Lung (tissue), 12 donors: Measurements from ENCODE around the gene RIPK4. TPM values are rescaled to one million over a fixed set of nuclear protein-coding genes. Genes with fewer than 3 reads are reported as not detected.

ENCODE experiments used
- ATAC-seq: fragments of 200-7000 bp; cut with Tn5 transposase; one replicate; pipeline ENCODE4 v1.9.1; 2020; ENCODE audit warnings: moderate number of reproducible peaks; ENCODE audit not compliant: insufficient read depth, low FRiP score
- DNase-seq, 3 donors: peaks; one replicate each; pipeline ENCODE4 v3.0.0-alpha.2; 2013 to 2017
- H3K27ac ChIP-seq, 2 donors: one replicate each; pipeline ENCODE4 v1.5.1; 2013; ENCODE audit warnings: mild to moderate bottlenecking in 2 of 2, moderate library complexity in 2 of 2, control low read depth in 1 of 2, inconsistent platforms in 1 of 2, low read depth in 1 of 2, low read length in 1 of 2
- H3K27me3 ChIP-seq, 3 donors: one replicate each; pipeline ENCODE4 v1.5.1; 2013; ENCODE audit warnings: low read length in 2 of 3; ENCODE audit not compliant: control insufficient read depth in 3 of 3, insufficient read depth in 3 of 3
- H3K36me3 ChIP-seq, 4 donors: one replicate each; pipeline ENCODE4 v1.5.1; 2013; ENCODE audit warnings: low read length in 4 of 4, mild to moderate bottlenecking in 1 of 4, moderate library complexity in 1 of 4; ENCODE audit not compliant: control insufficient read depth in 4 of 4, insufficient read depth in 4 of 4
- H3K4me1 ChIP-seq, 5 donors: one replicate each; pipeline ENCODE4 v1.5.1; 2013; ENCODE audit warnings: low read length in 5 of 5, mild to moderate bottlenecking in 2 of 5, moderate library complexity in 1 of 5; ENCODE audit not compliant: control insufficient read depth in 5 of 5, insufficient read depth in 5 of 5
- H3K4me3 ChIP-seq: one replicate; pipeline ENCODE4 v1.5.1; 2013; ENCODE audit warnings: mild to moderate bottlenecking, control low read depth, moderate library complexity
- H3K9ac ChIP-seq, 2 donors: one replicate each; pipeline ENCODE4 v1.5.1; 2013; ENCODE audit warnings: low read length in 2 of 2, control low read depth in 1 of 2; ENCODE audit not compliant: insufficient read depth in 1 of 2
- H3K9me3 ChIP-seq, 4 donors: one replicate each; pipeline ENCODE4 v1.5.1; 2013; ENCODE audit warnings: low read length in 3 of 4, mild to moderate bottlenecking in 1 of 4, moderate library complexity in 1 of 4; ENCODE audit not compliant: control insufficient read depth in 4 of 4, insufficient read depth in 3 of 4
- WGBS, 2 donors: extraction: QIAGEN DNeasy Blood & Tissue Kit; methylation state at CpG; one replicate each; pipeline ENCODE4 v1.1.7; 2013; 5-methylcytosine and 5-hydroxymethylcytosine counted together
- polyA plus RNA-seq, 2 donors: library from polyadenylated mRNA; stranded (reverse); fragments of 200-250 nt; gene quantifications; one replicate each; pipeline ENCODE4 v1.2.1, GENCODE V29; 2013
- total RNA-seq, 2 donors: library from RNA; depleted of rRNA in 1 of 2; stranded (reverse); fragments of >200 nt in 1 of 2; gene quantifications; one replicate each; pipeline ENCODE4 v1.2.1, GENCODE V29; 2014 to 2021
- TF ChIP-seq, protein P1 (sequence below): IDR thresholded peaks from 2 replicates; pipeline ENCODE4 v1.5.1; 2012; ENCODE audit warnings: mild to moderate bottlenecking; ENCODE audit errors: control extremely low read depth, extremely low read depth
- donor health status: control.
- donor health status: control.
- donor health status: Bipolar disorder and iron deficiency.
- donor health status: healthy.
- donor health status: DM: yes; HTN: yes; CAD: no.

RIPK4 gene
- total and polyA plus RNA-seq, 4 donors = 5.0 to 21.6 (median 9.1) TPM

DNA sequence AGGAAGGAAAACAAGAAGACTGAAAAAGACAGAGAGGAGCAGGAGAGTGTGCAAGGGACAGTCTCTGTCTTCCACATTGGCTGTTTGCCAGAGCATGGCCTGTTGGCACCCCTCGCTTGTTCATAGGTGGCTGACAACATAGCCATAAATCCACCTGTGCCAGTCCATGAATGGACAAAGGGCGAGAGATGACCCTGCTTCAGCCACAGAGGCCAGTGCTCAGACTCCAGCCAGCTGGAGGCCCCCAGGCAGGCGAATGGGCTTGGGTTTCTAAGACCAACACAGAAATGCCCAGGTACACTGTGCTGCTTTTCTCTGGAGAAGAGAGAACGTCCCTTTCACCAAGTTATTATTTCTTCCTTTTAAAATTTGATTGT is 60.6 kb downstream of the RIPK4 start:
- 68 to 73% methylated on average over 4 of the region's 4 CpGs for WGBS, 2 donors
- peaks cover 0 to 6% (median 0%) of the 10 kb centered on the region in 3 donors for H3K27me3 ChIP-seq
- DNase-seq (no peak), ATAC-seq (no peak)
- H3K4me1 ChIP-seq = peaks cover 0 to 2% (median 0%) of the 10 kb centered on the region in 5 donors
- TF ChIP-seq, protein P1, sequence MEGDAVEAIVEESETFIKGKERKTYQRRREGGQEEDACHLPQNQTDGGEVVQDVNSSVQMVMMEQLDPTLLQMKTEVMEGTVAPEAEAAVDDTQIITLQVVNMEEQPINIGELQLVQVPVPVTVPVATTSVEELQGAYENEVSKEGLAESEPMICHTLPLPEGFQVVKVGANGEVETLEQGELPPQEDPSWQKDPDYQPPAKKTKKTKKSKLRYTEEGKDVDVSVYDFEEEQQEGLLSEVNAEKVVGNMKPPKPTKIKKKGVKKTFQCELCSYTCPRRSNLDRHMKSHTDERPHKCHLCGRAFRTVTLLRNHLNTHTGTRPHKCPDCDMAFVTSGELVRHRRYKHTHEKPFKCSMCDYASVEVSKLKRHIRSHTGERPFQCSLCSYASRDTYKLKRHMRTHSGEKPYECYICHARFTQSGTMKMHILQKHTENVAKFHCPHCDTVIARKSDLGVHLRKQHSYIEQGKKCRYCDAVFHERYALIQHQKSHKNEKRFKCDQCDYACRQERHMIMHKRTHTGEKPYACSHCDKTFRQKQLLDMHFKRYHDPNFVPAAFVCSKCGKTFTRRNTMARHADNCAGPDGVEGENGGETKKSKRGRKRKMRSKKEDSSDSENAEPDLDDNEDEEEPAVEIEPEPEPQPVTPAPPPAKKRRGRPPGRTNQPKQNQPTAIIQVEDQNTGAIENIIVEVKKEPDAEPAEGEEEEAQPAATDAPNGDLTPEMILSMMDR = no peak
- no peaks in the 10 kb centered on the region for H3K9me3 ChIP-seq
- H3K36me3 ChIP-seq = no peaks in the 10 kb centered on the region
- H3K9ac ChIP-seq = no peak overlapping the region
- H3K4me3 ChIP-seq = no peak overlapping the region
- H3K27ac ChIP-seq = no peak overlapping the region

DNA sequence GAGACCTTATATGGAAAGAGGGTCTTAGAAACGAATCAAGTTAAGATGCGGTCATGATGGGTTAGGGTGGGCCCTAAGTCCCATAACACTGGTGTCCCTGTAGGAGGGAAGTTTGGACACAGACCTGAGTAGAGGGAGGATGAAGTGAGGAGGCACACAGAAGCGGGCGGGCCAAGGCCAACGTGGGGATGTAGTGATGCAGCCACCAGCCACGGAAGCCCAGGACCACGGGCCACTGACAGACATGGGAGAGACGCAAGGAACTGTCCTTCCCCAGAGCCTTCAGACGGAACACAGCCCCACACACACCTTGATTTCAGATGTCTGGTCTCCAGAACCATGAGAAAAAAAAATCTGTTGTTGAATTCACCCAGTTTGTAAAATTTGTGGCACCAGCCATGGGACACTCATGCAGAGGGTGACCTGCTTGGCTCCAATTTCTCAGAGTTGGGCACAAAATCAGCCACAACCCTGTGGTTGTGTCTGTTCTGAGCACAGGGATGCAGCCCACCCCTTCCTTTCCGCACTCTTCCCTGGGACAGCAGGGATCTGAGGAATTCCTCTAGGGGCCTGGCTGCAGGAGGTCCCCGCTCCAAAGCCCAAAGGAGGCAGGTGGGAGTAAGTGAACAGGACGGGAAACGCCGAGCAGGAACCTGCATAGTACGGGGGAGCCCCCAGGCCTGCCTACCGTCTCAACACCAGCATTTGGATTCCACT is 61.1 kb downstream of the RIPK4 start:
- TF ChIP-seq, protein P1 = no peak
- no peaks in the 10 kb centered on the region for H3K9me3 ChIP-seq
- no peak overlapping the region for H3K9ac ChIP-seq
- 90 to 94% methylated on average over 16 of the region's 16 CpGs for WGBS, 2 donors
- ATAC-seq = no peak
- H3K4me3 ChIP-seq = no peak overlapping the region
- H3K27me3 ChIP-seq = peaks cover 0 to 4% (median 0%) of the 10 kb centered on the region in 3 donors
- no peak for DNase-seq
- peaks cover 0 to 2% (median 0%) of the 10 kb centered on the region in 5 donors for H3K4me1 ChIP-seq
- H3K36me3 ChIP-seq = no peaks in the 10 kb centered on the region
- H3K27ac ChIP-seq = no peak overlapping the region

DNA sequence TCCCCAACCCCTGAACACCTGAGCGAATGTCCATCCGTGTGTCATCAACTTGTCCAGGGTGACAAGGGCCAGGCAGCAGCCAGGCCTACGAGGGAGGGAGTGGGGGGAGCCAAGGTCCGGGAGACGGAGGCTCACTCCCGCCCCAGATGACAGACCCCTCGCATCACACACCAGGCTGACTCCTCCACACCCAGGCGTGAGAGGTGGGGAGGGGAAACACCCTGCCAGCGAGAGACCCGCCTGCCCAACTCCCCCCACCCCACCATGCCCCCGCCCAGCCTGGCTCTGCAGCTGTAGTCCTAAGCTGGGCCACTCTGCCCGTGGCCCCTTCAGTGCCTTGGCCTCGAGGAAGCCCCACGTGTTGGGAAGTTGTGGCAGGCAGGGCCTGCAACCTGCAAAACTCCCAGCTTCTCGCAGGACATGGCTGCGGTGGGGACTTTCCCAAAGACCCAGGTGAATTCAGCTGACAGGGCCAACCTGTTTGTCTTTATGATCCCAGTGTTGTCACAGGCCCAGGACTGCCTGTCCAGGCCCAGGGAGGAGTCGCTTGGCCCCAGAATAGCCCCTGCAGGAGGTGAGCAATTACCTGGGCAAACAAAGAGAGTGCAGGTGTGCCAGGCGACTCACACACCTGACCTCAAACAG is 62.9 kb downstream of the RIPK4 start:
- ATAC-seq (no peak), DNase-seq (no peak)
- no peaks in the 10 kb centered on the region for H3K36me3 ChIP-seq
- no peak overlapping the region for H3K27ac ChIP-seq
- H3K9ac ChIP-seq = no peak overlapping the region
- H3K9me3 ChIP-seq = no peaks in the 10 kb centered on the region
- H3K27me3 ChIP-seq = no peaks in the 10 kb centered on the region
- 78 to 84% methylated on average over 17 to 18 of the region's 18 CpGs for whole genome bisulfite sequencing, 2 donors
- TF ChIP-seq, protein P1 = no peak
- H3K4me3 ChIP-seq = no peak overlapping the region
- peaks cover 0 to 2% (median 0%) of the 10 kb centered on the region in 5 donors for H3K4me1 ChIP-seq
